Measurements from ENCODE around the gene SYNDIG1.

DNA sequence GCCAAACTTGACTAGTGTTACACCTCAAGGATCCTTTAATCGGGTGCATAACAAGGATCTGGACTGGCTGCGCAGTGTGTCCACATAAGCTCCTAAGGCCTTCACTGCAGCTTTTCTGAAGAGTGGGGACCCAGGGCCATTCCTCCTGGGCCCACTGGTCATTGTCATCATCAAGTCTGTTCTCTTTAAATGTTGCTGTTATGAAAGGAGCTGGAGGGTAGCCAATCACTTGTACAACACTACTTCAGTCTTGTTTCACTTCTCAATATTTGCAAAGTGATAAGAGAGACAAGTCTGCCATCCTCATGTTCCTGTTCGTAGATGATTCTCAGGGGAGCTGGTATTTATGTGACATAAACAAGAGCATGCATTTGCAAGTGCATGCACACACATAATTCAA lies 149.8 kb downstream of the SYNDIG1 start:
- TF ChIP-seq, protein P1, sequence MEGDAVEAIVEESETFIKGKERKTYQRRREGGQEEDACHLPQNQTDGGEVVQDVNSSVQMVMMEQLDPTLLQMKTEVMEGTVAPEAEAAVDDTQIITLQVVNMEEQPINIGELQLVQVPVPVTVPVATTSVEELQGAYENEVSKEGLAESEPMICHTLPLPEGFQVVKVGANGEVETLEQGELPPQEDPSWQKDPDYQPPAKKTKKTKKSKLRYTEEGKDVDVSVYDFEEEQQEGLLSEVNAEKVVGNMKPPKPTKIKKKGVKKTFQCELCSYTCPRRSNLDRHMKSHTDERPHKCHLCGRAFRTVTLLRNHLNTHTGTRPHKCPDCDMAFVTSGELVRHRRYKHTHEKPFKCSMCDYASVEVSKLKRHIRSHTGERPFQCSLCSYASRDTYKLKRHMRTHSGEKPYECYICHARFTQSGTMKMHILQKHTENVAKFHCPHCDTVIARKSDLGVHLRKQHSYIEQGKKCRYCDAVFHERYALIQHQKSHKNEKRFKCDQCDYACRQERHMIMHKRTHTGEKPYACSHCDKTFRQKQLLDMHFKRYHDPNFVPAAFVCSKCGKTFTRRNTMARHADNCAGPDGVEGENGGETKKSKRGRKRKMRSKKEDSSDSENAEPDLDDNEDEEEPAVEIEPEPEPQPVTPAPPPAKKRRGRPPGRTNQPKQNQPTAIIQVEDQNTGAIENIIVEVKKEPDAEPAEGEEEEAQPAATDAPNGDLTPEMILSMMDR (IDR thresholded peaks at IDR 0.05): no peak
- TF ChIP-seq EP300 (IDR thresholded peaks at IDR 0.05) (no peak), POLR2A (IDR thresholded peaks at IDR 0.05) (no peak)

All from tibial nerve (tissue), 4 donors.